ENCODE measurements around the gene MAT2B.
"Not testable (repeated sequence)": the region's sequence is repeated elsewhere in the genome, so short reads cannot be mapped to it uniquely, and the experiment has no call there.

The MAT2B gene

DNA sequence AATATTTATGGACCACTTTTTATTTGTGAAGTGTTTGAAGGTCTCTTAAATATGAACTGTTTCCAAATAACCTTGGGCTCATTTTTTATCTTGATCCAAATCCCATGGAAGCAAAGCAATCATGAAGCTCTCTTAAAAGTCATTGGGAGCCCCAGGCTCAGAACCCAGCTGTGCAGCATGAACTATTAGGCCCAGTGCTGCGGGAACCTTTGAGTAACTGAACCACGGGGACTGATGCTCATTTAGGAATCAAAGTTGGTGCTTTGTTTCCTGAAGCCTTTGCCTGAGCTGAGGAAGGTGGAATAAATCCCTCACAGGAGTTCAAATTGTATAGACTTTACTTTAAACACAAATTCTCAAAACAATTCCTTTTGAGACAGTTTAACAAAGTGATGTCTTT lies 27.8 kb downstream of the MAT2B start:
- H3K4me3 ChIP-seq (ENCODE audit: low read depth, low read length) = no peak overlapping the region
- TF ChIP-seq, protein P1, sequence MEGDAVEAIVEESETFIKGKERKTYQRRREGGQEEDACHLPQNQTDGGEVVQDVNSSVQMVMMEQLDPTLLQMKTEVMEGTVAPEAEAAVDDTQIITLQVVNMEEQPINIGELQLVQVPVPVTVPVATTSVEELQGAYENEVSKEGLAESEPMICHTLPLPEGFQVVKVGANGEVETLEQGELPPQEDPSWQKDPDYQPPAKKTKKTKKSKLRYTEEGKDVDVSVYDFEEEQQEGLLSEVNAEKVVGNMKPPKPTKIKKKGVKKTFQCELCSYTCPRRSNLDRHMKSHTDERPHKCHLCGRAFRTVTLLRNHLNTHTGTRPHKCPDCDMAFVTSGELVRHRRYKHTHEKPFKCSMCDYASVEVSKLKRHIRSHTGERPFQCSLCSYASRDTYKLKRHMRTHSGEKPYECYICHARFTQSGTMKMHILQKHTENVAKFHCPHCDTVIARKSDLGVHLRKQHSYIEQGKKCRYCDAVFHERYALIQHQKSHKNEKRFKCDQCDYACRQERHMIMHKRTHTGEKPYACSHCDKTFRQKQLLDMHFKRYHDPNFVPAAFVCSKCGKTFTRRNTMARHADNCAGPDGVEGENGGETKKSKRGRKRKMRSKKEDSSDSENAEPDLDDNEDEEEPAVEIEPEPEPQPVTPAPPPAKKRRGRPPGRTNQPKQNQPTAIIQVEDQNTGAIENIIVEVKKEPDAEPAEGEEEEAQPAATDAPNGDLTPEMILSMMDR (IDR thresholded peaks at IDR 0.05; ENCODE audit: low read depth, low read length, missing control alignments) = no peak
- no peak for DNase-seq (ENCODE audit: low read depth)

DNA sequence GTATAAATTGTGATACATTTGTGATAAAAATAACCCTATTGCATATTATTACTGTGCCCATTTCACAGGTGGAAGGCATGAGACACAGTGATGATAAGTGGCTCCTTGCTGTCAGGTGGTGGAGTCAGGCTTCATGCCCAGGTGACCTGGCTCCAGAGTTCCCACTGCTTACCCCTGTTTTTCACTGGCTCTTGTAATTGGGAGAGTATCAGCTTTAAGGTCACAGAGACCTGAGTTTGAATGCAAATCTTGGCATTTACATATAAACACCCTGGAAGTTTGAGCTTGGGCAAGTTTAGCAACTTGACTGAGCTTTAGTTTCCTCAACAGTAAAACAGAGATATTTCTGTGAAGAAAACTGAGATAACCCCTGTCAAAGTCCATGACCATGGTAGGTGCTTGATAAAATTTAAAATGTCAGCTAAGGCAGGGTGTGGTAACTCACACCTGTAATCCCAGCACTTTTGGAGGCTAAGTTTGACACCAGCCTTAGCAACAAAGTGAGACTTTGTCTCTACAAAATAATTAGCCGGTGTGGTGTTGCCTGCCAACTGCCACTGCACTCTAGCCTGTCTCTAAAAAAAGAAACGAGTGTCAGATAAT lies 29.2 kb downstream of the MAT2B start:
- TF ChIP-seq, protein P1 (IDR thresholded peaks at IDR 0.05; ENCODE audit: low read depth, low read length, missing control alignments) = no peak
- no peak for DNase-seq (ENCODE audit: low read depth)
- H3K4me3 ChIP-seq (ENCODE audit: low read depth, low read length) = no peak overlapping the region

DNA sequence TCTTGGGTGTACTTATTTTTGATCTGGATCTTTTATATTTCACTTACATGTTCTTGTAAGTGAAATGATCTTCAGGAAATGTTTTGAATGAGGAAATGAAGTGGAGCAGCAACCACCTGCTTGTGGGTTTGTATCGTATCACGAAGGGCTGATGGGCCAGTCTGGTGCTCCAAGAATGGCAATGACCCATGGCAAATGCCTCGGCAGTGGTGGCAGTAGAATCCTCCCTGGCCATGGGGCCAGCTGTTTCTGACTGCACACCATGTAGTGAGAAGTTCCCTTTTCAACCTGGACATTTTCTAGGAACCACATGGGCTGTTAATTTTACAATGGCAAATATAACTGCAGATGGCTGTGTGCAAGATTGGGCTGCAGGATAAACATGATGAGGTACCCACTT lies 29.9 kb downstream of the MAT2B start:
- DNase-seq (ENCODE audit: low read depth) = no peak
- no peak overlapping the region for H3K4me3 ChIP-seq (ENCODE audit: low read depth, low read length)
- TF ChIP-seq, protein P1 (IDR thresholded peaks at IDR 0.05; ENCODE audit: low read depth, low read length, missing control alignments) = no peak

DNA sequence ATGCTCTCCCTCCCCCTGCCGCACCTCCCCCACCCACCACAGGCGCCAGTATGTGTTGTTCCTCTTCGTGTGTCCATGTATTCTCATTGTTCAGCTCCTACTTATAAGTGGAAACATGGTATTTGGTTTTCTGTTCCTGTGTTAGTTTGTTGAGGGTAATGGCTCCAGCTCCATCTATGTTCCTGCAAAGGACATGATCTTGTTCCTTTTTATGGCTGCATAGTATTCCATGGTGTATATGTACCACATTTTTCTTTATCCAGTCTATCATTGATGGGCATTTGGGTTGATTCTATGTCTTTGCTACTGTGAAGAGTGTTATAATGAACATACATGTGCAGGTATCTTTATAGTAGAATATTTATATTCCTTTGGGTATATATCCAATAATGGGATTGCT lies 31.0 kb downstream of the MAT2B start:
- H3K4me3 ChIP-seq (ENCODE audit: low read depth, low read length); DNase-seq (ENCODE audit: low read depth): not testable (repeated sequence)

DNA sequence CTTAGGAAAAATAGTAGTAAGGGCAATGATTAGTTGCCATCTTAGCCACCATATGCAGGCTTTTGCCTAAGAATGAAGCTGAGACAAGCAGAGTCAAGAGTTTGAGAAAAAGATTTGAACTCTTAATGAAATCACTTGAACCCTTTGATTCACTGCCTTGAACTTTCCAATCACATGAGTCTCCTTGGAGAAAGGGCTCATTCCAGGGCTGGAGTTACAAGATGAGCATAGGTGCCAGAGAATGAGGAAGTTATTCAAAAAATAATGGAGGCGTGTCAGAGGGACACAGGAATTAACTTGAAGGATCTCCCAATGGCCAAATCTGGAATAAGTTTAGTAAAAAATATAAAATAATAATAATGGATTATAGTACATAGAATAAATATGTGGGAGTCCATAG lies 35.3 kb downstream of the MAT2B start:
- DNase-seq (ENCODE audit: low read depth) = no peak
- no peak overlapping the region for H3K4me3 ChIP-seq (ENCODE audit: low read depth, low read length)
- TF ChIP-seq, protein P1 (IDR thresholded peaks at IDR 0.05; ENCODE audit: low read depth, low read length, missing control alignments) = no peak

DNA sequence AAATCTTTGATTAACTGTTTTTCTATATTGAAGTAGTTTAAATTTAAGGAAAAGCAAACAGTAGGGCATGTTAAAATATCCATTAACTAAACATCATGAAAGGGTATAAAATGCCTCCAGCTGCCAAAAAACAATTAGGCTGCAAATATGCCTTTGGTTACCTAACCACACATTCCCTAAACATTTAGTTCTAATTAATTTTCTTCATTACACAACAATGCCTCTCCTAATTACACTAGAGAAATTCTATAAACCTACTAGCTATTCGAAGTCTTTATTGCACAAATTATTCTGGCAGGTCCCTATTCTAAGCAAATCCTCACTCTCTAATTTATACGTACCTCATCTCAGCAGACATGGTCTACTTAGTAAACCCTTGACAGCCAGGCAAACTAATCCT lies 37.4 kb downstream of the MAT2B start:
- H3K4me3 ChIP-seq (ENCODE audit: low read depth, low read length) = no peak overlapping the region
- TF ChIP-seq, protein P1 (IDR thresholded peaks at IDR 0.05; ENCODE audit: low read depth, low read length, missing control alignments) = no peak
- no peak for DNase-seq (ENCODE audit: low read depth)

DNA sequence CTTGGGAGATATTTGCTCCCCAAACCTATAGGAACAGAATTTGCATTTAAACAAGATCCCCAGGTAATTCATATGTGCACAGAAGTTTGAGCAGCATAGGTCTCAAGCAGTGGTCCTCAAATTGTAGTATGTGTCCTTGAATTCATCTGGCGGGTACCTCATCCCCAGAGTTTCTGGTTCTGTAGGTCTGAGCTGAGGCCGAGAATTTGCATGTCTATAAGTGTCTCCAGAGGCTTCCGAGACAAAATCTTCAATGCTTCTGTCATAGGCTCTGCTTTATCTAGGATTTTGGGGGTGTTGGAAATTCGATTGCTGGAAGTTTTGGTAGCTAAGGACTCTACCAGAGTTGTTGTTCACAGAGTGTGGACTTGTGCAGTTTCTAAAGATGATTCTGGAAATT lies 38.6 kb downstream of the MAT2B start:
- TF ChIP-seq, protein P1 (IDR thresholded peaks at IDR 0.05; ENCODE audit: low read depth, low read length, missing control alignments) = no peak
- no peak for DNase-seq (ENCODE audit: low read depth)
- H3K4me3 ChIP-seq (ENCODE audit: low read depth, low read length) = no peak overlapping the region

Measured in GM12864 (cell line).